GM10248 (cell line): ENCODE results near the gene FAM217B.
"Not testable (repeated sequence)": the region's sequence is repeated elsewhere in the genome, so short reads cannot be mapped to it uniquely, and the experiment has no call there.

Experiments used
- CTCF ChIA-PET: fragments of 300-600 bp; sonication (Branson Sonifier 250); formaldehyde crosslinking; extraction: SDS; loops from one replicate; lab custom pipeline; 2021; ENCODE audit warnings: antibody characterized with exemption; lab: Yijun Ruan, JAX
- POLR2A ChIA-PET: fragments of 350-650 bp; sonication (Branson Sonifier 250); formaldehyde crosslinking; extraction: SDS; loops from one replicate; lab custom pipeline; 2020; ENCODE audit warnings: antibody characterized with exemption; lab: Yijun Ruan, JAX
- DNase-seq: peaks from one replicate; pipeline ENCODE4 v3.0.0; 2012; ENCODE audit errors: extremely low spot score
- CTCF ChIP-seq: IDR thresholded peaks from 2 replicates; pipeline ENCODE4 v1.5.1; 2012; ENCODE audit warnings: mild to moderate bottlenecking, low read depth; ENCODE audit errors: extremely low read depth, missing control alignments, control extremely low read depth

The FAM217B gene

GRCh38 chr20:59948212-59948611 is 8.0 kb downstream of the FAM217B start:
- ChIA-PET CTCF (interaction anchor here (1.1 to 10.8 kb wide), 5 partner anchors 8 to 315 kb away, joined by 4 to 94 read pairs (median 11); partner anchors contain the start of genes CDH26, FAM217B, PPP1R3D and SYCP2), POLR2A (no interaction called here)
- no peak for DNase-seq
- TF ChIP-seq CTCF, result no peak

- CTCF ChIA-PET, result interaction anchor here (1.1 to 10.8 kb wide), 7 partner anchors 9 to 1947 kb away, joined by 3 to 94 read pairs (median 11); partner anchors contain the start of genes CDH26, FAM217B, PPP1R3D and SYCP2
- TF ChIP-seq CTCF, result peak; percentile 46
- no peak for DNase-seq
- POLR2A ChIA-PET, result no interaction called here
Observed at GRCh38 chr20:59948828-59949720, 8.9 kb downstream of the FAM217B start.

GRCh38 chr20:59949911-59950310 is 9.7 kb downstream of the FAM217B start:
- CTCF ChIA-PET, result interaction anchor here (0.8 to 10.8 kb wide), 8 partner anchors 8 to 1947 kb away, joined by 3 to 94 read pairs (median 4); partner anchors contain the start of genes CDH26, FAM217B, PPP1R3D and SYCP2
- POLR2A ChIA-PET, result no interaction called here
- no peak for DNase-seq
- no peak for TF ChIP-seq CTCF

- ChIA-PET CTCF (interaction anchor here (0.7 to 2.4 kb wide), 7 partner anchors 8 to 308 kb away, joined by 3 to 9 read pairs (median 6); no protein-coding TSS in a partner anchor), POLR2A (no interaction called here)
- DNase-seq, result no peak
- no peak for TF ChIP-seq CTCF
Observed at GRCh38 chr20:59954718-59955117, 14.5 kb downstream of the FAM217B start.

GRCh38 chr20:59955131-59955796 is 15.1 kb downstream of the FAM217B start:
- ChIA-PET POLR2A (no interaction called here), CTCF (interaction anchor here (1.0 to 2.4 kb wide), 6 partner anchors 9 to 102 kb away, joined by 3 to 9 read pairs (median 6); no protein-coding TSS in a partner anchor)
- DNase-seq, result peak; percentile 33
- peak; percentile 22 for TF ChIP-seq CTCF

- POLR2A ChIA-PET, DNase-seq, CTCF ChIA-PET: not testable (repeated sequence)
Observed at GRCh38 chr20:59957568-59957967, 17.4 kb downstream of the FAM217B start.
